Measurements from ENCODE around the gene TOM1L2.
"Not testable (repeated sequence)": the region's sequence is repeated elsewhere in the genome, so short reads cannot be mapped to it uniquely, and the experiment has no call there.

The TOM1L2 gene

GRCh38 chr17:17972126-17972951, at the start of gene TOM1L2, which contains the start of gene DRC3:
TSS of gene TOM1L2 (minus strand) at chr17:17972400. CDS start at chr17:17972313, 87 bp downstream.
TSS of gene DRC3 (plus strand) at chr17:17972862. CDS start at chr17:17977599, 4,737 bp downstream.
- peak; percentile 100 for DNase-seq

GRCh38 chr17:18021372-18021771, 49.2 kb upstream of the TOM1L2 start:
- no peak for DNase-seq

- no peak for DNase-seq
Measured at GRCh38 chr17:18020971-18021370, 48.8 kb upstream of the TOM1L2 start.

GRCh38 chr17:18019838-18020154, 47.6 kb upstream of the TOM1L2 start:
- DNase-seq, result no peak

DNA sequence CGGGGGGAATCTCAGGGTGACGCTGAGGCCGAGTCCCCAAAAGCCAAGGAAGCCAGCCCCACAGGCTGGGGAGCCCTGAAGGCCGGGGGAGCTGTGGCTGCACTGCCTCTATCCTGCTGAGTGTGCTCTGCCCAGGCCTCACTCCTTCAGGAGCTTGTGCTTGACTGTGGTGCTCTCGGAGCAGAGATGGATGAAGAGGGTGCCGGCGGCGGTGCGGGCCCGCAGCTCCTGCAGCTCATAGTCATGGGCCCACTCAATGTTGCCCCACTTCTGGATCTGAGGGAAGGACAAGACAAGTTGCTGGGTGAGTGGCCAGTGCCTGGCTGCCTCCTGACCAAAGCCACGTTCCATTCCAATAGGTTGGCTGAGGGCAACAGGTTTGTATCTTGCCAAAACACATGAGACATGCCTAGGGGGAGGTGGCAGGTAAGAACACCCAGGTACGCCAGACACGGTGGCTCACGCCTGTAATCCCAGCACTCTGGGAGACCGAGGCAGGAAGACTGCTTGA, 46.3 kb upstream of the TOM1L2 start:
- DNase-seq, result no peak

DNA sequence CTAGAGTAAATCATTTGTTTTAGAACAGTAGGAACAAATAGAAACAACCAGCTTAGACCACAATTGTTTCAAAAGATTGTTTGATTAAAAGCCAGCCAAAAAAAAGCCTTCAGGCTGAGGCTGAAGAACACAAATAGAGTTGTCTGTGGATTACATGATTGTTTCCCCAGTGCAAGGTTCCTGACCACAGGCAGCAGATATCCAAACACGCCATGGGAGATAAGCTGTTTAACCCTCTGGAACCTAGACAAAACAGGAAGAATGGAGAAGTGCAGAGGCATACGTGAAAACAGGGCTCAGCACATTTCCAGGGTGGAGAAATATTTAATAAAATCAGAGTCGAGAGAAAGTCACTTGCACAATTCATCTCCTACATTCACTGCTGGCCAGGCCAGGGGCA, 45.8 kb upstream of the TOM1L2 start:
- DNase-seq, result no peak

- DNase-seq, result no peak
Measured at GRCh38 chr17:18016426-18016825, 44.2 kb upstream of the TOM1L2 start.

- peak; percentile 98 for DNase-seq
Measured at GRCh38 chr17:18015593-18015992, 43.4 kb upstream of the TOM1L2 start.

GRCh38 chr17:18014006-18014405, 41.8 kb upstream of the TOM1L2 start:
- no peak for DNase-seq

- DNase-seq, result no peak
Measured at GRCh38 chr17:18011286-18011685, 39.1 kb upstream of the TOM1L2 start.

DNA sequence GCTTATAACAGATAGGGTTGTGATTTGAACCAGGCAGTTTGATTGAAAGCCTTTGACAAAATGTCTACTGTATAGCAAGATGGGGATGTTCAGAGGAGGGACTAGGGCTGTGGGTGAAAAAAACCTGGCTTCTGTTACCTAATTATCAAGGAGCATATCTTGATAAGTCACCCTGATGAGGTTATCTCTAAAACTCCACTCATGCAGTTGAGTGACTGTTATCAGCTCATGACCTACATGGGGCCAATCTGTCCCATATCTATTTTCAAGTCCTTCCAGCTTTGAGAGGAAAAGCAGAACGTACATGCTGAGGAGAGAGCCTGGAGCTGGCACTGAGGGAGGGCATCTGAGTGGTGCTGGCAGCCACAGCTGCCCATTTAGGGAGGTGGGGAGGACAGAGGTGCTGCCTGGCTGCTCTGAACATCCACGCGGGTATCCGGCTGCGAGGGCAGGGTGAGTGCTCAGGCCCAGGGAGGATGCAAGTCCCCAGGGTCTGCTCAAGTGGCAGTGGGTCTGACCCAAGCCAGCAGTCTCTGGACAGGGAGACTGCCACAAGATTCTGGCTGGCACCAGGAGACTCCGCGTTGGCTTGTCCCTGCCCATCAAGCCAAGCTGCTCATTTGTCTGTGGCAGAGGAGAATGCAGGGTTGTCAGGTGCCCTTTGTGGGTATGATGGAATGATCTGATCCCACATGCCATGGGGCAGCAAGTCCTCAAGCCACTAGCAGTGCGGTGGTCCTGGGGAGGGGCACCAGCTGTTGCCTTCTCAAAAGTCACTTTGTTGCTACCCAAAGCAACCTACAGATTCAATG, 37.6 kb upstream of the TOM1L2 start:
- DNase-seq, result no peak

- no peak for DNase-seq
Measured at GRCh38 chr17:18008496-18009268, 36.5 kb upstream of the TOM1L2 start.

GRCh38 chr17:18006495-18007239, 34.5 kb upstream of the TOM1L2 start:
- no peak for DNase-seq

DNA sequence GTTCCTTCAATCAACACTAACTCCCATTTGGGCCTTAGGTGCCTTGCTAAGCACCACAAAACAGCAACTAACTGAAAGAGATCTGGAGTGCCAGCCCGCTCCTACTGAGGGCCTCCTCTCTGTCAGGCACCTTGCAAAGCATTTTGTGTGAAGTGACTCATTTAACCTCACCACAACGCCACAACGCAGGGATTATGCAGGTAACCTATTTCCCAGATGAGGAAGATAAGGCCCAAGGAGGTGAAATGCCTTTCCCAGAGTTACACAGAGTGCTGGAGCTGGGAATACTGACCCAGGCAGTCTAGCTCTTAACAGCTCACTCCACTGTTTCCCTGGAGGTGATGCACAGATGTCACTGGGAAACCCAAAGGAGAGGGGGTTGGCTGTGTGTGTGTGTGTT, 33.3 kb upstream of the TOM1L2 start:
- no peak for DNase-seq

- peak; percentile 33 for DNase-seq
Measured at GRCh38 chr17:18004884-18005305, 32.7 kb upstream of the TOM1L2 start.

DNA sequence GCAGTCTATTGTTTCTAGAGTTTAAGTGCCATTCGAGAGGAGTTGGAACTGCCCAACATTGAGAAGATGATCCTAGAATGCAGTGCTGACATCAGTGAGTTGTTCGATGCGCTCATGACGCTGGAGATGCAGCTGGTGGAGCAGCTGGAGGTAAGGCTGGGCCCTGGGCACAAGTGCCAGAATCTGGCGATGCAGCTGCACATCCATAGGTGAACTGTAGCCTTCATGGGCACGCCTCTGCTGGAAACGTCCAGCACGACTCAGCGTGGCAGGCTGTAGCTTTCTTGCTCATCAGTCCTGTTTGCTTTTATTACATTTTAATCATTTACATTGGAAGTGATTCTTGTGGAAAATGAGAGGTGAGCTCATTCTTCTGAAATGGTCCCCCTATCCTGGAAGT, 32.1 kb upstream of the TOM1L2 start:
- peak; percentile 79 for DNase-seq

GRCh38 chr17:18002171-18002570, 30.0 kb upstream of the TOM1L2 start:
- DNase-seq, result no peak

DNA sequence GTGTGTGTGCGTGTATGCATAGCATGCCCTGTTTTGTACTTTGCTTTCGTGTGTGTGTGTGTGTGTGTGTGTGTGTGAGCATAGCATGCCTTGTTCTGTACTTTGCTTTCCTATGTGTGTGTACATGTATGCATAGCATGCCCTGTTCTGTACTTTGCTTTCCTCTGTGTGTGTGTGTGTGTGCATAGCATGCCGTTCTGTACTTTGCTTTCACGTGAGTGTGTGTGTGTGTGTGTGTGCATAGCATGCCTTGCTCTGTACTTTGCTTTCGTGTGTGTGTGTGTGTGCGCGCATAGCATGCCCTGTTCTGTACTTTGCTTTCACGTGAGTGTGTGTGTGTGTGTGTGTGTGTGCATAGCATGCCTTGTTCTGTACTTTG, 27.8 kb upstream of the TOM1L2 start:
- DNase-seq, result no peak

DNA sequence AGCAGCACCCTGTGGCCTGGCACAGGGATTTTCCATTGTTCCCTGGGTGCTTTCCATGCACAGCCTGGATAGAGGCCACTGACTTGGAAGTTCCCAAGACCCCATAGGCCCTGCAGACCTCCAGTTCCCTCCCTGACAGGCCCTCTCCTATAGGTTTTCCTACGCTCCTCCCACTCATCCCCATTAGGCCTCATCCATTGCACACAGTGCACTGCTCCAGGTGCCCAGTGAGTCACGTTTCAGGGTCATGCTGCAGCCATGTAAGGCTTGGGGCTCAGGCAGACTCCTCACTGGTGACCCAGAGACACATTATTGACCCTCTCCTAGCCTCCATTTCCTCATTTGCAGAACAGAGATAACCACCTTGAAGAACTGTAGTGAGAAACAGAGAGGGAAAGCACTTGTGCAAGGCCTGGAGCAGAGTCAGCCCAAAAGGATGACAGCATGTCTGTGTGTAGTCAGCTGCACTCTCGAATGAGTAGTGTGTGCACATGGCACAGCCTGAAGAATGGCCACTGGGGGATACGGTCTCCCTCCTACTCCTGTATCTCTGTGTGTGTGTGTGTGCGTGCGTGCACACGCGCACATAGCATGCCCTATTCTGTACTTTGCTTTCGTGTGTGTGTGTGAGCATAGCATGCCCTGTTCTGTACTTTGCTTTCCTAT, 27.3 kb upstream of the TOM1L2 start:
- DNase-seq, result peak; percentile 30

DNA sequence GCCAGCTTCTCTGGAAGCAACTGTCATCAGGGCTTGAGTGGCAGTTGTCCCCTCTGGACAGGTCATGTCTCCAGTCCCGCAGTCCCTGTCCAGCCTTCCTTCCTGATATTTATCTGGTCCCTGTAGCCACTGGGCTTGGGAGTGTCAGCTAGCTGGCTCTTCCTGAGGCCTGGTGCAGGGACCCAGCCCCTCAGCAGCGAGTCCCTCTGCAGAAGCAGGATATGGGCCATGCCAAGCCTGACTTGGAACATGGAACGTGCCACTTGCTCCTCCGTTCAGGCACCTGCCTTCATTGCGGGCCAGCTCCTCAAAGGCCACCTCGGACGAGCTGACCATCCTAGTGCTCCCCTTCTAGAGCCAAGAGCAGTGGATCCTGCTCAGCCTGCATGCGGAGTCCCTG, 26.7 kb upstream of the TOM1L2 start:
- DNase-seq, result no peak

DNA sequence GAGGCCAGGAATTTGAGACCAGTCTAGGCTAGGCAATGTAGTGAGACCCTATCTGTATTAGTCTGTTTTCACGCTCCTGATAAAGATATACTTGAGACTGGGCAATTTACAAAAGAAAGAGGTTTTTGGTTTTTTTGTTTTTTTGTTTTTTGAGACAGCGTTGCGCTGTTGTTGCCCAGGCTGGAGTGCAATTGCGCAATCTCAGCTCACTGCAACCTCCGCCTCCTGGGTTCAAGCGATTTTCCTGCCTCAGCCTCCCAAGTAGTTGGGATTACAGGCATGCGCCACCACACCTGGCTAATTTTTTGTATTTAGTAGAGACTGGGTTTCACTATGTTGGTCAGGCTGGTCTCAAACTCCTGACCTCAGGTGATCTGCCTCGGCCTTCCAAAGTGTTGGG, 23.7 kb upstream of the TOM1L2 start:
- not testable (repeated sequence) for DNase-seq
